ENCODE data around the gene THPO.

DNA sequence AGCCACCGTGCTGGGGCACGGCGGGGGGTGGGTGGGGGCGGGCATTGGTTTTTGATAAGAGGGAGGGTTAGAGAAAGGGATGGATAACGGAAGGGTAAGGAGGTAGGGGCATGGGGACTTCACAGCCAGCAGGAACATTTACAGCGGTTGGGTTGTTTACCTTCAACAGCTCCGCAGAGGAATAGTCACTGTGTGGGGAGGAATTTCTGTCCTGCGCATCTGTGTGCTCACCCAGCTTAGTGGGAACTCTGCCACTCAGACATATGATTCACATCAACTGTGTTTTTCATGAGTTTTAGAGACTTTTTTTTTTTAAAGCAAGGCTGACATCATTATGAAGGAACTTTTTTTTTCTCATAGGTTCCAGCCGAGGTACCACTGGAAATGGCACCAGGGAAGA, 21.4 kb upstream of the THPO start:
- TF ChIP-seq, protein P1, sequence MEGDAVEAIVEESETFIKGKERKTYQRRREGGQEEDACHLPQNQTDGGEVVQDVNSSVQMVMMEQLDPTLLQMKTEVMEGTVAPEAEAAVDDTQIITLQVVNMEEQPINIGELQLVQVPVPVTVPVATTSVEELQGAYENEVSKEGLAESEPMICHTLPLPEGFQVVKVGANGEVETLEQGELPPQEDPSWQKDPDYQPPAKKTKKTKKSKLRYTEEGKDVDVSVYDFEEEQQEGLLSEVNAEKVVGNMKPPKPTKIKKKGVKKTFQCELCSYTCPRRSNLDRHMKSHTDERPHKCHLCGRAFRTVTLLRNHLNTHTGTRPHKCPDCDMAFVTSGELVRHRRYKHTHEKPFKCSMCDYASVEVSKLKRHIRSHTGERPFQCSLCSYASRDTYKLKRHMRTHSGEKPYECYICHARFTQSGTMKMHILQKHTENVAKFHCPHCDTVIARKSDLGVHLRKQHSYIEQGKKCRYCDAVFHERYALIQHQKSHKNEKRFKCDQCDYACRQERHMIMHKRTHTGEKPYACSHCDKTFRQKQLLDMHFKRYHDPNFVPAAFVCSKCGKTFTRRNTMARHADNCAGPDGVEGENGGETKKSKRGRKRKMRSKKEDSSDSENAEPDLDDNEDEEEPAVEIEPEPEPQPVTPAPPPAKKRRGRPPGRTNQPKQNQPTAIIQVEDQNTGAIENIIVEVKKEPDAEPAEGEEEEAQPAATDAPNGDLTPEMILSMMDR (IDR thresholded peaks at IDR 0.05): no peak
- TF ChIP-seq POLR2AphosphoS5 (IDR thresholded peaks at IDR 0.05) (no peak), POLR2A (IDR thresholded peaks at IDR 0.05) (no peak), EP300 (IDR thresholded peaks at IDR 0.05) (no peak)

All from stomach (tissue), 4 donors.